Endodermal cell (in vitro differentiated cells): Measurements from ENCODE around the gene PUS10. TPM values are rescaled to one million over a fixed set of nuclear protein-coding genes. Genes with fewer than 3 reads are reported as not detected.

Experiments used
- DNase-seq: peaks from one replicate; pipeline ENCODE4 v3.0.0-alpha.2; 2017
- H3K27ac ChIP-seq: 2 replicates; pipeline ENCODE4 v1.5.1; 2013; ENCODE audit warnings: mild to moderate bottlenecking, low read depth, low read length, moderate library complexity
- H3K27me3 ChIP-seq: 2 replicates; pipeline ENCODE4 v1.6.1; 2013; ENCODE audit warnings: mild to moderate bottlenecking, low read length, moderate library complexity; ENCODE audit not compliant: insufficient read depth, control insufficient read depth, poor library complexity, severe bottlenecking
- H3K36me3 ChIP-seq: 2 replicates; pipeline ENCODE4 v1.7.0; 2013; ENCODE audit warnings: mild to moderate bottlenecking, low read length, moderate library complexity; ENCODE audit not compliant: control insufficient read depth, insufficient read depth
- H3K4me1 ChIP-seq: one replicate; pipeline ENCODE4 v1.7.0; 2013; ENCODE audit warnings: low read length; ENCODE audit not compliant: control insufficient read depth, insufficient read depth
- H3K4me3 ChIP-seq: 2 replicates; pipeline ENCODE4 v1.5.1; 2013; ENCODE audit warnings: mild to moderate bottlenecking, low read length, moderate library complexity
- H3K9ac ChIP-seq: 2 replicates; pipeline ENCODE4 v1.6.1; 2013; ENCODE audit warnings: mild to moderate bottlenecking, low read length, moderate library complexity; ENCODE audit not compliant: poor library complexity, severe bottlenecking; ENCODE audit errors: extremely low read depth
- H3K9me3 ChIP-seq: 2 replicates; pipeline ENCODE4 v1.6.1; 2013; ENCODE audit warnings: mild to moderate bottlenecking, low read length, moderate library complexity; ENCODE audit not compliant: control insufficient read depth
- H3K27ac Mint-ChIP-seq: 2 replicates; pipeline ENCODE4 v1.8.0; 2020; ENCODE audit warnings: mixed read lengths
- H3K27me3 Mint-ChIP-seq: 2 replicates; pipeline ENCODE4 v1.8.0; 2021; ENCODE audit warnings: mild to moderate bottlenecking, mixed read lengths; ENCODE audit not compliant: insufficient read depth
- H3K36me3 Mint-ChIP-seq: 2 replicates; pipeline ENCODE4 v1.8.0; 2020; ENCODE audit warnings: low read depth, mixed read lengths
- H3K4me1 Mint-ChIP-seq: 2 replicates; pipeline ENCODE4 v1.8.0; 2020; ENCODE audit warnings: mixed read lengths
- H3K4me3 Mint-ChIP-seq: 2 replicates; pipeline ENCODE4 v1.8.0; 2020; ENCODE audit warnings: mild to moderate bottlenecking, moderate library complexity, mixed read lengths
- H3K9me3 Mint-ChIP-seq: 2 replicates; pipeline ENCODE4 v1.8.0; 2020; ENCODE audit warnings: mild to moderate bottlenecking, mixed read lengths
- WGBS, 2 experiments: methylation state at CpG; one replicate each; pipeline versions ENCODE4 v1.1.5 to v1.1.7; 2013; ENCODE audit warnings: missing lambda C conversion rate in 2 of 2, mixed read lengths in 1 of 2; ENCODE audit not compliant: insufficient coverage in 1 of 2, insufficient read length in 1 of 2; 5-methylcytosine and 5-hydroxymethylcytosine counted together
- total RNA-seq, 2 donors: library from RNA; stranded (reverse); fragmentation: NEBNext Ultra II Directional in 1 of 2; extraction: Animal tissue kit (Norgen Biotek cat#: 25700) in 1 of 2; gene quantifications; 2 replicates in 1 of 2; 3 replicates in 1 of 2; pipeline ENCODE4 v1.2.1, GENCODE V29; 2021
- TF ChIP-seq, protein P1 (sequence below): fragments of 200-600 bp; sonication (generic); conservative IDR thresholded peaks from 2 replicates; pipeline ENCODE4 v1.5.0; 2021; ENCODE audit warnings: antibody characterized with exemption, mild to moderate bottlenecking

The PUS10 gene
- total RNA-seq, 2 donors from 2014 or later: 3.9 to 6.1 TPM

DNA sequence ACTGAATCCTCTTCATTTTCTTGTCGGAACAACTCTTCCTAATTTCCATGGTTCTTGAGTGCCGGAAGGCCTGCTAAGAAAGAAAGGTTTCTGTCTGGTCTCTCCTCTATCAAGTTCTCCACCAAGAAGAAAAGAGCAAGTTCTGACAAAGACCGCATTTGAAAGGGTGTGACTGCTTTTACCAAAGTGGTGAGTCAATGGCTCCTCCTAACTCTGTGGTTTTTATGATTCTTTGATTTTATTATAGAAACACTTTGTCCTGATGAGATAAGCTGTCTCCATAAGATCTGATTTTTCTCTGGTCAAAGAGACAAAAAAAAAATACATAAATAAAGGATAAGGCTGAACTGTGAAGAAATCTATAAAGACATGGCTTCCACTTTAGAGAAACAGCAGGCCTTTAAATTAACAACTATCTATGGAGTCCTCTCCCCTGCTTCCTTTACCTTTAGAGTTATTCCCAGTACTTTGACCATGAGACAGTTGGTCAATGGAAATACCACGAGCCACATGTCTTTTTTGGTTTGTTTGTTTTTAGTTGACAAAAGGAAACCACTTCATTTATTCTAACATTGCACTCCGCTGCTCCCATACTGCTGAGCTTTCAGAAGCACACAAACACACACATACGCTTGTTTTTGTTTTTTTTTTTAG is 69.0 kb downstream of the PUS10 start:
- Mint-ChIP-seq H3K9me3 (peaks cover 11% of the 10 kb centered on the region), H3K4me3 (no peak overlapping the region), H3K4me1 (no peaks in the 10 kb centered on the region), H3K36me3 (peaks cover 24% of the 10 kb centered on the region), H3K27me3 (no peaks in the 10 kb centered on the region), H3K27ac (no peak overlapping the region)
- Histone ChIP-seq H3K27me3 (no peaks in the 10 kb centered on the region), H3K4me1 (no peaks in the 10 kb centered on the region), H3K36me3 (peaks cover 7% of the 10 kb centered on the region), H3K27ac (no peak overlapping the region), H3K9ac (no peak overlapping the region), H3K4me3 (no peak overlapping the region), H3K9me3 (peaks cover 14% of the 10 kb centered on the region)
- DNase-seq: no peak
- 90 to 100% methylated on average over 2 to 5 of the region's 6 CpGs for WGBS, 2 experiments
- TF ChIP-seq, protein P1, sequence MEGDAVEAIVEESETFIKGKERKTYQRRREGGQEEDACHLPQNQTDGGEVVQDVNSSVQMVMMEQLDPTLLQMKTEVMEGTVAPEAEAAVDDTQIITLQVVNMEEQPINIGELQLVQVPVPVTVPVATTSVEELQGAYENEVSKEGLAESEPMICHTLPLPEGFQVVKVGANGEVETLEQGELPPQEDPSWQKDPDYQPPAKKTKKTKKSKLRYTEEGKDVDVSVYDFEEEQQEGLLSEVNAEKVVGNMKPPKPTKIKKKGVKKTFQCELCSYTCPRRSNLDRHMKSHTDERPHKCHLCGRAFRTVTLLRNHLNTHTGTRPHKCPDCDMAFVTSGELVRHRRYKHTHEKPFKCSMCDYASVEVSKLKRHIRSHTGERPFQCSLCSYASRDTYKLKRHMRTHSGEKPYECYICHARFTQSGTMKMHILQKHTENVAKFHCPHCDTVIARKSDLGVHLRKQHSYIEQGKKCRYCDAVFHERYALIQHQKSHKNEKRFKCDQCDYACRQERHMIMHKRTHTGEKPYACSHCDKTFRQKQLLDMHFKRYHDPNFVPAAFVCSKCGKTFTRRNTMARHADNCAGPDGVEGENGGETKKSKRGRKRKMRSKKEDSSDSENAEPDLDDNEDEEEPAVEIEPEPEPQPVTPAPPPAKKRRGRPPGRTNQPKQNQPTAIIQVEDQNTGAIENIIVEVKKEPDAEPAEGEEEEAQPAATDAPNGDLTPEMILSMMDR: no peak

DNA sequence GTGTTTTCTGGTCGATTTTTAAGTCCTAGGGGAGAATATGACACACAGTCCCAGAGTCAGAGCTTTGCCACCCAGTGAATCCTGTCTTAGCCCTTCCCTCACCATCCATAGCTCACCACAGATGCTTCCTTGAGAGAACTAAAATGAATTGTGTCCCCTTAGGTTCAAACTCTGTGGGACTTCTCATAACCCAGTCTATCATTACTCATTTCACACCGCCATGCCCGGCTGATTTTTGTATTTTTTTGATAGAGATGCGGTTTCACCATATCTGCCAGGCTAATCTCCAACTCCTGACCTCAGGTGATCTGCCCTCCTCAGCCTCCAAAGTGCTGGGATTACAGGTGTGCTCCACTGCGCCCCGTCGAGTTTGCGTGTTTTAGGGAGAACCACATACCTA is 69.9 kb downstream of the PUS10 start:
- Mint-ChIP-seq H3K36me3 (peaks cover 21% of the 10 kb centered on the region), H3K4me1 (no peaks in the 10 kb centered on the region), H3K4me3 (no peak overlapping the region), H3K27ac (no peak overlapping the region), H3K27me3 (no peaks in the 10 kb centered on the region), H3K9me3 (peaks cover 11% of the 10 kb centered on the region)
- no peak for DNase-seq
- H3K36me3 ChIP-seq: peaks cover 7% of the 10 kb centered on the region
- WGBS, 2 experiments: 97 to 100% methylated on average over 3 to 8 of the region's 8 CpGs
- no peak overlapping the region for H3K27ac ChIP-seq
- H3K27me3 ChIP-seq: no peaks in the 10 kb centered on the region
- TF ChIP-seq, protein P1: no peak
- H3K4me3 ChIP-seq: no peak overlapping the region
- H3K4me1 ChIP-seq: no peaks in the 10 kb centered on the region
- no peak overlapping the region for H3K9ac ChIP-seq
- H3K9me3 ChIP-seq: peaks cover 14% of the 10 kb centered on the region

DNA sequence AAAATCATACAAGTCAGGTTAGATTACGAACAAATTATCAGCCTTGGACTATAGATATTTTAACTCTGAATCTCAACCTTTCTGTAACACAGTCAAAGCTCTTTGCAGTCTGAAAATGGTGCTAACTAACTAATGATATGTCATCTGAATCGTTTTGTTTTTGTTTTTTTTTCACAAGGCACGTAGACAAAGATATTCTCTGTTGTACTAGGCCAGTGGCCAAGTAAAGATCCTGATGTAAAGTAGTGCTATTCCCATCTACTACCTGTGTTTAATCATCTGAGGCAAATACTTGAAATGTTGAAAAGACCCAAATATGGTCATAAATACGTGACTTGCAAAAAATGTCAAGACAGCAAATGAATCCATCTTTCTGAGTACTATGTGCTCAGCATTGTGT is 71.0 kb downstream of the PUS10 start:
- no peak overlapping the region for H3K9ac ChIP-seq
- TF ChIP-seq, protein P1: no peak
- Mint-ChIP-seq H3K9me3 (peaks cover 11% of the 10 kb centered on the region), H3K27me3 (no peaks in the 10 kb centered on the region), H3K27ac (no peak overlapping the region), H3K4me3 (no peak overlapping the region), H3K4me1 (no peaks in the 10 kb centered on the region), H3K36me3 (peaks cover 18% of the 10 kb centered on the region)
- H3K4me1 ChIP-seq: no peaks in the 10 kb centered on the region
- no peak overlapping the region for H3K27ac ChIP-seq
- H3K27me3 ChIP-seq: no peaks in the 10 kb centered on the region
- 87 to 89% methylated on average over 3 to 4 of the region's 4 CpGs for WGBS, 2 experiments
- H3K4me3 ChIP-seq: no peak overlapping the region
- H3K36me3 ChIP-seq: peaks cover 7% of the 10 kb centered on the region
- peaks cover 14% of the 10 kb centered on the region for H3K9me3 ChIP-seq
- DNase-seq: no peak
